Stimulated activated naive B cell treated with anti-CD40 and anti-IgM and Interleukin-4, amounts not matched to agents 10 μg/mL and 1 μg/mL and 100 μg/mL, for 72 hours (primary cell): ENCODE data around the gene ALCAM.
"Not testable (repeated sequence)": the region's sequence is repeated elsewhere in the genome, so short reads cannot be mapped to it uniquely, and the experiment has no call there.

ENCODE experiments used
- ATAC-seq, 2 donors: fragments of 150-1000 bp; cut with Tn5 transposase; replicated peaks; 2 replicates each; pipeline ENCODE4 v1.10.0; 2021; ENCODE audit warnings: moderate library complexity in 1 of 2
- DNase-seq: peaks from one replicate; pipeline ENCODE4 v3.0.0; 2021
- H3K27ac Mint-ChIP-seq: one replicate; pipeline ENCODE4 v1.8.0; 2022; ENCODE audit warnings: mild to moderate bottlenecking, mixed read lengths
- H3K27me3 Mint-ChIP-seq, 2 donors: one replicate each; pipeline ENCODE4 v1.8.0; 2022; ENCODE audit warnings: mixed read lengths in 2 of 2
- H3K36me3 Mint-ChIP-seq, 2 donors: one replicate each; pipeline ENCODE4 v1.8.0; 2022; ENCODE audit warnings: mixed read lengths in 2 of 2, mild to moderate bottlenecking in 1 of 2
- H3K4me1 Mint-ChIP-seq, 2 donors: one replicate each; pipeline ENCODE4 v1.8.0; 2022; ENCODE audit warnings: mixed read lengths in 2 of 2, mild to moderate bottlenecking in 1 of 2
- H3K4me3 Mint-ChIP-seq, 2 donors: one replicate each; pipeline ENCODE4 v1.8.0; 2022; ENCODE audit warnings: mild to moderate bottlenecking in 2 of 2, mixed read lengths in 2 of 2, moderate library complexity in 1 of 2
- H3K9me3 Mint-ChIP-seq, 2 donors: one replicate each; pipeline ENCODE4 v1.8.0; 2022; ENCODE audit warnings: mixed read lengths in 2 of 2, mild to moderate bottlenecking in 1 of 2

Gene ALCAM

DNA sequence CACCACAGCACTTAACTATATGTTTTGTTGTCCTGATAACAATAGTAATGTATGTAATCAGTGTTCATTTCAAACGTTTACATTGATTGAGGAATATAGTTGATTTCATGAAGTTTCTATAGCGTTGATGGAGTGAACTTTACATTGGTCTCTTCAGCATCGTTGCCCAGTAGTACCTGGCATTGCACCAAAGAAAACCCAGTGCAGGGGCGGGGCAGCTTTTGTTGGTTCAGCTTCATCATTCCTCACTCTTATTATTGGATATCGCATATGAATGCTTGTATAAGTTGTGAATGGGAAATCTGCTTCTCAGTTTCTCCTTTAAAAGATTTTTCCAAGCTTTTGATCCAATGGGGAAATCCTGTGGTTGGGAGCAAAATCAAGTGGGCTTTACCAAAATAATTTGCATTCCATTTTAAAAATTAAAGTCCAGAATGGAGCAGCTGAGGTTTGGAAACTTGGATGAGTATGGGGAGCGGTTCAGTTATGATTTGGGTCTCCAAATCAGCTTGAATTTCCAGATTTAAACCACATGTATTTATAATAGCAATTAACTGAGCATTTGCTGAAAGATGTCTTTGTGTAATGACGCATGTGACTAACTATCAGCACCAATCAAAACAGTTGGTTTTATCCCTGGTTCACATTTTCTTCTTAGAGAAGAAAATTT lies 213.7 kb downstream of the ALCAM start:
- Mint-ChIP-seq H3K9me3 (peaks cover 0 to 3% of the 10 kb centered on the region in 2 donors), H3K27ac (no peak overlapping the region), H3K36me3 (peaks cover 6 to 16% of the 10 kb centered on the region in 2 donors), H3K4me1 (no peaks in the 10 kb centered on the region), H3K27me3 (peaks cover 0 to 4% of the 10 kb centered on the region in 2 donors), H3K4me3 (no peak overlapping the region)
- ATAC-seq (no peak), DNase-seq (no peak)

DNA sequence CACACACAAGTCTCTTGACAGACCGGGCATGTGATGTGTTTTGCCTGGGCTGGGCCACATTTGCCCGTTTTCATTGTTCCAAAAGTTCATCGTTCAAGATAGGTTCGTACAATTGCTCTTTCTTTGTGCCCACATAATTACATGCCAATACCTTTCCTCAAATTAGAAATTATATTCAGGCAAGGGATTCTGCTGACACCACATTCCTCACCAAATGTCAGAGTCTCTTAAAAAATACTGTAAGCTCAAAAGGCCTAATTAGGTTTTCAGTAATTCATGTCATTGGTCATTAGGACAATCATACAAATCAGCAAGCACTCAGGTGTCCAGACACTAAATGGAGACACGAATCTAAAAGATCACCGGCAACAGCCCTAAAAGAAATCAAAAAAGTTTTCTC lies 215.3 kb downstream of the ALCAM start:
- H3K9me3 Mint-ChIP-seq = peaks cover 0 to 3% of the 10 kb centered on the region in 2 donors
- no peak for DNase-seq
- peaks cover 0 to 4% of the 10 kb centered on the region in 2 donors for H3K27me3 Mint-ChIP-seq
- H3K27ac Mint-ChIP-seq = no peak overlapping the region
- H3K36me3 Mint-ChIP-seq = peaks cover under 1 to 4% of the 10 kb centered on the region in 2 donors
- ATAC-seq = no peak
- no peaks in the 10 kb centered on the region for H3K4me1 Mint-ChIP-seq
- no peak overlapping the region for H3K4me3 Mint-ChIP-seq

DNA sequence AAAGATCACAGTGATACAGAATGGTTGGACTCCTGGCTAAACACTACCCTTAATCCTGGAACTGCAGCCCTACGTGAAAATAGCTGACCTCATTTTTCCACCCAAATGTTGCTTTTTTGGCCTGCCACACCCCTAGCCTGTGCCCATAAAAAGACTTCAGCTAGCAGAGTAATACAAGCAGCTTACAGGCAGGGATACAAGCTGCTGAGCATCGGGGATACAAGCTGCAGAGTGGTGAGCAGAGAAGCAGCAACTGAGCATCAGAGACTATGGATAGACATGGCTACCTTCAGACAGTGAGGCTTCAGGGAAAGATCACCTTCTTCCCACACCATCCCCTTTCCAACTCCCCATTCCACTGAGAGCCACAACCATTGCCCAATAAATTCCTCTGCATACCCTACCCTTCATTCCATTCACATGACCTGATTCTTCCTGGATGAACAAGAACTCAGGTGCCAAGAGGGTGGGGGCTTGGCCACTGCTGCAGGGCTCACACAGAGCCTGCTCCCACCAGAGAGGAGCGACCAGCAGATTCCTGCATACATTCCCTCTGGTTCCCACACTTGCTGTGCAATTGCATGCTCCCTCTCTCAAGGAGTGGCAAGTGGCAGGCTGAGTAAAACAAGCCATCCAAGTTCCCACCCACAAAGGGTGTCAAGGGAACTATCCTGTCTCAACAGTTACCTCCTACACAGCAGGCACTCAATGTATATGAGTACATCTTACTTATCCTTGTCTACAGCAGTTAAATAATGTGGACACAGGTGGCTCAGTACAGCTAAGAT lies 217.5 kb downstream of the ALCAM start:
- H3K9me3 Mint-ChIP-seq = peaks cover 0 to 3% of the 10 kb centered on the region in 2 donors
- no peak overlapping the region for H3K27ac Mint-ChIP-seq
- DNase-seq (no peak), ATAC-seq (peak in 1 of 2 donors; percentile 10)
- H3K27me3 Mint-ChIP-seq = peaks cover 0 to 4% of the 10 kb centered on the region in 2 donors
- no peak overlapping the region for H3K4me3 Mint-ChIP-seq
- no peaks in the 10 kb centered on the region for H3K4me1 Mint-ChIP-seq
- no peaks in the 10 kb centered on the region for H3K36me3 Mint-ChIP-seq

DNA sequence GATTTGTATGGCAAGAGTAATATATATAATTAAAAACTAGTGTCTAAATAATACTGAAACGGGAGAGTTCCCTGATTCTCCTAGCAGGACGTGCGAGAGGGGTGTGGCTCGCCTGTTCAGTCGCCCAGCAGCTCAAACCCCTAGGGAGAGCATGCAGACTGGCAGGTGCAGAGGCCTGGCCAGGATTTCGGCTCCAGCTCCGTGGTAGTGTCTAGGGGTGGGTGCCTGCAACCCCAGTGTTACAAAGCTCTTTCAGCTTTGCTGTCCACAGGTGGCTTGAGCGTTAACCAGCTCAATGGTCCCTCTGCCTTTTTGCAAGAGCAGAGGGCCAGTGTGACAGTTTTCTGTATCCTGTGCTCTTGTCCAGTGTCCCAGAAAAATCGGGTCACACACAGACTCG lies 226.6 kb downstream of the ALCAM start:
- peaks cover 0 to 6% of the 10 kb centered on the region in 2 donors for H3K27me3 Mint-ChIP-seq
- no peaks in the 10 kb centered on the region for H3K9me3 Mint-ChIP-seq
- DNase-seq = no peak
- no peak overlapping the region for H3K4me3 Mint-ChIP-seq
- H3K36me3 Mint-ChIP-seq = no peaks in the 10 kb centered on the region
- H3K4me1 Mint-ChIP-seq = no peaks in the 10 kb centered on the region
- no peak overlapping the region for H3K27ac Mint-ChIP-seq
- no peak for ATAC-seq

DNA sequence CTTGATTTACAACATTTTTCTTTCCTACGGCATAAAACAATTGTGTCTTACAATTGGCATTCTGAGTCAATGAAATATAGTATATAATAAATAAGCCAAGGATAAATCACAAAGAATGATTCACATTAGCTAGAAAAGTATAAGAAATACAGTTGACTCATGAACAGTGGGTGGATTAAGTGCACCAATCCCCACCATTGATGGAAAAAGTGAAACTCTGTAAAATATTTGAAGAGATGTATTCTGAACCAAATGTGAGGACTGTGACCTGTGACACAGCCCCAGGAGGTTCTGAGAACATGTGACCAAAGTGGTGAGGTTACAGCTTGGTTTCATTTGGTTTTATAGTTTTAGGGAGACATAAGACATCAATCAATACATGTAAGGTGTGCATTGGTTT lies 227.5 kb downstream of the ALCAM start:
- ATAC-seq = no peak

DNA sequence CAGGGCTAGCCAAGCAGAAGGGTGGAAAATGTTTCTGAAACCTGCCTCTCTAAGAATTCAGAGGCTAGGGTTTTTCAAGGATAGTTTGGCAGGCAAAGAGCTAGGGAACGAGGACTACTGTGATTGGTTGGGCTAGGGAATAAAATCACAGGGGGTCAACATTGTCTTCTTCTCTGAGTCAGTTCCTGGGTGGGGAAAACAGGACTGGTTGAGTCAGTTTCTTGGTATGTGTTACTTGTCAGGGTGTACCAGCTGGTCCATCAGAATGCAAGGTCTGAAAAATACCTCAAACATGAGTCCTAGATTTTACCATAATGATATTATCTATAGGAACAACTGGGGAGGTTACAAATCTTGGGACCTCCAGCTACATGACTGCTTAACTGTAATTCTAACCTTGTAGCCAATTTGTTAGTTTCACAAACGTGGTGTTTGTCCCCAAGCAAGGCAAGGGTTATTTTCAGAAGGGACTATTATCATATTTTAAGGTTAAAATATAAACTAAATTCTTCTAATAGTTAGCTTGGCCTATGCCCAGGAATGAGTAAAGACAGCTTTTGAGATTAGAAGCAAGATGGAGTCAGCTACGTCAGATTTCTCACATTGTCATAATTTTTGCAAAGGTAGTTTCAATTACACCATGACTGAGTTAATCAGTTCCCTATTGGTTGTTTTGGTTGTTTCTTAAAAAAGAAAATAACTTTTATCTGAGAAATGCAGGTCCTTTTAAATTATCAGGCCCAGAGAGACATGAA lies 231.5 kb downstream of the ALCAM start:
- H3K4me3 Mint-ChIP-seq = no peak overlapping the region
- H3K9me3 Mint-ChIP-seq = no peaks in the 10 kb centered on the region
- DNase-seq (no peak), ATAC-seq (no peak)
- no peaks in the 10 kb centered on the region for H3K4me1 Mint-ChIP-seq
- H3K36me3 Mint-ChIP-seq = no peaks in the 10 kb centered on the region
- peaks cover 0 to 7% of the 10 kb centered on the region in 2 donors for H3K27me3 Mint-ChIP-seq
- H3K27ac Mint-ChIP-seq = no peak overlapping the region

More for the DNA sequence above, 227.5 kb downstream of the ALCAM start:
- Mint-ChIP-seq H3K4me3 (no peak overlapping the region), H3K27ac (no peak overlapping the region), H3K27me3 (peaks cover 2 to 6% of the 10 kb centered on the region in 2 donors), H3K9me3 (no peaks in the 10 kb centered on the region), H3K4me1 (no peaks in the 10 kb centered on the region), H3K36me3 (no peaks in the 10 kb centered on the region)
- no peak for DNase-seq

DNA sequence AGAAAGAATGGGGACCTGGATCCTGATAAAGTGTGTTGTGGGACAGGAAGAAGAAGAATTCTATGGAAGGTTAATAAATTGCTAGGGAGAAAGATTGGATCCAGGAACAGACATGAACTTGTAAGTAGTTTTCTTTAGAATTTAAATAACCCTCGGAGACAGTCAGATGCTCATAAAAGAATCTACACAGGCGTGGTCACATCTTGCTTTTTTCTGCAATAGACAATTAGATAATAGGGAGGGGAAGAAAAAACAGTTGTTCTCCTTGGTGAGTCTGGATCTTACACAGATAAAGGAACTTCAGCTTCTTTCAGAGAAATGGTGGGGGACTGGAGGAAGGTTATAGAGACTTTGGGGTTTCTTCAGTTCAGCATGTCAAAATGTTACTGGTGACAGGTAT lies 232.6 kb downstream of the ALCAM start:
- Mint-ChIP-seq H3K36me3 (no peaks in the 10 kb centered on the region), H3K27ac (no peak overlapping the region), H3K4me1 (no peaks in the 10 kb centered on the region), H3K4me3 (no peak overlapping the region), H3K27me3 (peaks cover 0 to 7% of the 10 kb centered on the region in 2 donors), H3K9me3 (no peaks in the 10 kb centered on the region)
- ATAC-seq = no peak
- no peak for DNase-seq

DNA sequence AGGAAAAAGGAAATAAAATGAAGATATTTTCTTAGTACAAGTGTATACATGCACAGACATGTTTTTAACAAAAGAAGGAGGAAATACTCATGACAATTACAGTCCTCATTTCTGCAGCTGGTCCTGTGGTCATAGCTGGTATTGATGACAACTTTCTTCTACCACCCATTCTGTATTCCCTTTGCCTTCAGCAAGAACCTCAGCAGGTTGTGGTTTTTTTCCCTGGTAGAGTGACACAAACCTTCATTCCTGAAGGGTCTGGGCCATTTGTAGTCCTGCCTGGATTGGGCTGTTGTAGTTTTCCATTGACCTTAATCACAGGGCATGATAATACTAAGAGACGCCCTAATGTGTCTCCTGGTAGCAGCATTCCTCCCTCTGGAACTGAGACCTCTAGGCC lies 235.0 kb downstream of the ALCAM start:
- H3K9me3 Mint-ChIP-seq, H3K4me3 Mint-ChIP-seq: not testable (repeated sequence)

DNA sequence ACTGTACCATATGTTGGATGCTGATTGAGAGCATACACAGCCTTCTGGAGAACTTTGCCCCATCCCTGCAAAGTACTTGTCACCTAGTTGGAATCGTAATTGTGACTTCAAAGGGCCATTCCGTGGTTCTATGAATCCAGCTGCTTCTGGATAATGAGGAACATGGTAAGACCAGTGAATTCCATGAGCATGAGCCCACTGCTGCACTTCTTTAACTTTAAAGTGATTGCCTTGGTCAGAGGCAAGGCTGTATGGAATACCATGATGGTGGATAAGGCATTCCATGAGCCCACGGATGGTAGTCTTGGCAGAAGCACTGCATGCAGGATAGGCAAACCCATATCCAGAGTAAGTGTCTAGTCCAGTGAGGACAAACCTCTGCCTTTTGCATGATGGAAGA lies 235.6 kb downstream of the ALCAM start:
- ATAC-seq = not testable (repeated sequence)

More for the DNA sequence above, 235.0 kb downstream of the ALCAM start:
- ATAC-seq, H3K27ac Mint-ChIP-seq, H3K4me1 Mint-ChIP-seq, H3K27me3 Mint-ChIP-seq, H3K36me3 Mint-ChIP-seq, DNase-seq: not testable (repeated sequence)

DNA sequence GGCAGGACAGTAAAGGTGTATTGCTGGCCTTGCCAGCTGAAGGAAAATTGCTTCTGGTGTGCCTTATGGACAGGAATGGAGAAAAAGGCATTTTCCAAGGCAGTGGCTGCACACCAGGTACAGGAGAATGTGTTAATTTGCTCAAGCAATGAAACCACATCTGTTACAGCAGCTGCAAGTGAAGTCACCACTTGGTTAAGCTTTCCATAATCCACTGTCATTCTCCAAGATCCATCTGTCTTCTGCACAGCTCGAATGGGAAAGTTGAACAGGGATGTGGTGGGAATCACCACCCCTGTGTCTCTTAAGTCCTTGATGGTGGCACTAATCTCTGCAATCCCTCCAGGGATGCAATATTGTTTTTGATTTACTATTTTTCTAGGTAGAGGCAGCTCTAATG lies 236.8 kb downstream of the ALCAM start:
- DNase-seq, H3K36me3 Mint-ChIP-seq, H3K4me1 Mint-ChIP-seq, ATAC-seq, H3K4me3 Mint-ChIP-seq, H3K27ac Mint-ChIP-seq, H3K27me3 Mint-ChIP-seq, H3K9me3 Mint-ChIP-seq: not testable (repeated sequence)

More for the DNA sequence above, 235.6 kb downstream of the ALCAM start:
- H3K27ac Mint-ChIP-seq, H3K4me1 Mint-ChIP-seq, H3K9me3 Mint-ChIP-seq, H3K27me3 Mint-ChIP-seq, DNase-seq, H3K36me3 Mint-ChIP-seq, H3K4me3 Mint-ChIP-seq: not testable (repeated sequence)

DNA sequence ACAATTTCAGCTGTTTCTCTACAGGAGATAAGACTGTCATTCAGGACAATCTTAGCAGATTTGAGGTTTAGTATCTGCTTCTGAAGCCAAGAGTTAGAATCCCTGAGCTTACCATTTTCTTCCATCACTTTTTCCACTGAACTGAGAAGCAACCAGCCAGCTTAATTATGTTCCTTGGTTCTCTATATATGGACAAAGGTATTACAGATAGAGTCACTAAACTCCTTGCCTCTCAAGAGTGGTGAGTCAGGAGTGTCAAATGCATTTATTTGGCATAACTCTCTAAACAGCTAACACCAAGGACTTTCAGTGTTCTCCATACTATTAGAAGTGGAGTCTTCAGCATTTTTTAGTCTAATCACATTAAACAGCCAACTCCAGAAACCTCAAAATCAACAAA lies 239.3 kb downstream of the ALCAM start:
- DNase-seq (no peak), ATAC-seq (no peak)
- no peaks in the 10 kb centered on the region for H3K9me3 Mint-ChIP-seq
- no peak overlapping the region for H3K4me3 Mint-ChIP-seq
- no peaks in the 10 kb centered on the region for H3K4me1 Mint-ChIP-seq
- no peak overlapping the region for H3K27ac Mint-ChIP-seq
- H3K36me3 Mint-ChIP-seq = no peaks in the 10 kb centered on the region
- peaks cover 0 to 5% of the 10 kb centered on the region in 2 donors for H3K27me3 Mint-ChIP-seq

DNA sequence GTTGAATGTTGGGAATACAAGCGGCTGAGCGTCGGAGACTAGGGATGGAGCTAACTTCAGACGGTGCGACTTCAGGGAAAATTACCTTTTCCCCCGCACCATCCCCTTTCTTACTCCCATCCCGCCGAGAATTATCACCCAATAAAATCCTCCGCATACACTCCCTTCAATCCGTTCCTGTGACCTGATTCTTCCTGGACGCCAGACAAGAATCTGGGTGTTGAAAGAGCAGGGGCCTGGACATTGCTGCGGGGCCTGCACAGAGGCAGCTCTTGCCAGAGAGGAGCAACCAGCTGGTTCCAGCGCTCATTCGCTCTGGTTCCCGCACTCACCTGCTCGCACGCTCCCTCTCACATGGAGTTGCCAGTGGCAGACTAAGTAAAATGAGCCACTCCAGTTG lies 241.9 kb downstream of the ALCAM start:
- Mint-ChIP-seq H3K36me3 (no peaks in the 10 kb centered on the region), H3K27me3 (peaks cover 0 to 5% of the 10 kb centered on the region in 2 donors), H3K4me3 (no peak overlapping the region), H3K4me1 (no peaks in the 10 kb centered on the region), H3K27ac (no peak overlapping the region), H3K9me3 (no peaks in the 10 kb centered on the region)
- ATAC-seq (no peak), DNase-seq (no peak)

DNA sequence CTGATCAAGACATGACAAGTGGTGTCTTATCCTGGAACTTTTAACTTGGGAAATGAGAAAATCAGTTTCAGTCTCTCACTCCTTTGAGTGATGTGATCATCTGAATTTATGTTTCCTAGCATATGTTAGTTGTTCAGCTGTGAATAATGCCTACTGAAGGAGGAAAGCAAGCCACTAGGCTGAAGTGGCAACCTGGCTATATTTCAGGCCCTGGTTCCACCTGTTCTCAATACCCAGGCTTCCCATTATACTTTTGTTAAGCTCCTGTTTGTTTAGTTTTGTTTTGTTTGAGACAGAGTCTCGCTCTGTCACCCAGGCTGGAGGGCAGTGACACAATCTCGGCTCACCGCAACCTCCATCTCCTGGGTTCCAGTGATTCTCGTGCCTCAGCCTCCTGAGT lies 243.8 kb downstream of the ALCAM start:
- ATAC-seq (no peak), DNase-seq (no peak)
- Mint-ChIP-seq H3K4me3 (no peak overlapping the region), H3K4me1 (no peaks in the 10 kb centered on the region), H3K36me3 (no peaks in the 10 kb centered on the region), H3K27me3 (peaks cover 0 to 5% of the 10 kb centered on the region in 2 donors), H3K9me3 (no peaks in the 10 kb centered on the region), H3K27ac (no peak overlapping the region)

DNA sequence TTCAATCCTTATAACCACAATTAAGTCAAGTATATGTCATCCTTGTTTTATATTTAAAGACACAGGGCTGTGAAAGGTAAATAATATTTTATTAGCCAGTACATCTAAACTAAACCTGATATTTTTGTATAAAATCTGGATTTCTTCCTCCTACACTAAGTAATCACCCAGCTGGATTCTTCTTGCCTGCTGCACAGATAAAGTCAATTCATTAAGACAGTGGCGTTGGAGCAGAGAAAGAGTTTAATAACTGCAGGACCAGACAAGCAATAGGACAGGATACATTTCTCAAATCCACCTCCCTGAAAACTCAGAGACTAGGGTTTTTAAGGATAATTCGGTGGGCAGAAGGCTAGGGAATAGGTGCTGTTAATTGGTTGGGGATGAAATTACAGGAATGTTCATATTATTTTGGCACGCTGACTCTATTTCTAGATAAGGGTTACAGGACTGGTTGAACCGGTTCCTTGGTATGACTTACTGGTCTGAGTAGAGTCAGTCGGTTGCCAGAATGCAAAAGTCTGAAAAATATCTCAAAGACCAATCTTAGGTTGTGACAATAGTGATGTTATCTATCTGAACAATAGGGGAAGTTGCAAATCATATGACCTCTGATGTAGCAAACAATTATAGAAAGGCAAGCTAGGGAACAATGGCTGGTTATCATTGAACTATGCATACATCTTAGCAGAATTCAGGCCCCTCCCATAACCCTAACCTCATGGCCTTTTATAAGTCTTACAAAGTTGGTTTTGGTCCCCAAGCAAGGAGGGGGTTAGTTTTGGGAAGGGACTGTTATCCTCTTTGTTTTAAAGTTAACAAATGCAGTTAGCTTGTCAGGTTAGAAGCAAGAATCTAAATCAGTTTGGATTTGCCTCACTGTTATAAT lies 244.8 kb downstream of the ALCAM start:
- no peaks in the 10 kb centered on the region for H3K36me3 Mint-ChIP-seq
- H3K27ac Mint-ChIP-seq = no peak overlapping the region
- H3K4me3 Mint-ChIP-seq = no peak overlapping the region
- DNase-seq (no peak), ATAC-seq (no peak)
- peaks cover 0 to 5% of the 10 kb centered on the region in 2 donors for H3K27me3 Mint-ChIP-seq
- no peaks in the 10 kb centered on the region for H3K4me1 Mint-ChIP-seq
- no peaks in the 10 kb centered on the region for H3K9me3 Mint-ChIP-seq
